Mammary epithelial cell (primary cell): ENCODE data around the gene TMEM252.

Experiments
- EZH2 ChIP-seq: IDR thresholded peaks from 2 replicates; pipeline ENCODE4 v1.6.1; 2012; ENCODE audit warnings: low read length, inconsistent platforms, borderline replicate concordance
- TF ChIP-seq, protein P1 (sequence below), 2 donors: IDR thresholded peaks in 1 of 2; conservative IDR thresholded peaks in 1 of 2; 2 replicates each; pipeline ENCODE4 v1.5.1; 2011 to 2012; ENCODE audit warnings: inconsistent platforms in 2 of 2, low read length in 2 of 2, mild to moderate bottlenecking in 2 of 2, control low read depth in 1 of 2, low read depth in 1 of 2; ENCODE audit not compliant: insufficient read depth in 1 of 2; ENCODE audit errors: extremely low read depth in 1 of 2

DNA sequence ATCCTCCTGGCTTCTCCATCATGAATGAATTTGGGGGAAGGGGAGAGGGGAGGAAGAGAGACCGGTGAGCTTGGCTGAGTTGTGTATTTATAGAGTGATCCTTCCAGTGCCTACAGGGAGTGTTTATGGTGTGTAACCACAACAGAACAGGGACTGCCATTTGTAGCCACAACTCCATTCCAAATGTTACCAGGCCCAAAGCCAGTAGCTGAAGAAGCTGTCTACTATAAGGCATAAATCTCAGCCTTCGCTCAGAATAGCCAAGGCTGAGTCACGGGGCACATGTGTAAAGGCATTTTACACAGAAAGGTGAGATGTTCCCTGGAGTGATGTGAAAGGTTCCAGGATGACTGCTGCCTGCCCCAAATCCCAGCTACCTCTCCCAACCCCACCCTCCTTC lies 2.5 kb downstream of the TMEM252 start:
- TF ChIP-seq, protein P1, sequence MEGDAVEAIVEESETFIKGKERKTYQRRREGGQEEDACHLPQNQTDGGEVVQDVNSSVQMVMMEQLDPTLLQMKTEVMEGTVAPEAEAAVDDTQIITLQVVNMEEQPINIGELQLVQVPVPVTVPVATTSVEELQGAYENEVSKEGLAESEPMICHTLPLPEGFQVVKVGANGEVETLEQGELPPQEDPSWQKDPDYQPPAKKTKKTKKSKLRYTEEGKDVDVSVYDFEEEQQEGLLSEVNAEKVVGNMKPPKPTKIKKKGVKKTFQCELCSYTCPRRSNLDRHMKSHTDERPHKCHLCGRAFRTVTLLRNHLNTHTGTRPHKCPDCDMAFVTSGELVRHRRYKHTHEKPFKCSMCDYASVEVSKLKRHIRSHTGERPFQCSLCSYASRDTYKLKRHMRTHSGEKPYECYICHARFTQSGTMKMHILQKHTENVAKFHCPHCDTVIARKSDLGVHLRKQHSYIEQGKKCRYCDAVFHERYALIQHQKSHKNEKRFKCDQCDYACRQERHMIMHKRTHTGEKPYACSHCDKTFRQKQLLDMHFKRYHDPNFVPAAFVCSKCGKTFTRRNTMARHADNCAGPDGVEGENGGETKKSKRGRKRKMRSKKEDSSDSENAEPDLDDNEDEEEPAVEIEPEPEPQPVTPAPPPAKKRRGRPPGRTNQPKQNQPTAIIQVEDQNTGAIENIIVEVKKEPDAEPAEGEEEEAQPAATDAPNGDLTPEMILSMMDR (conservative IDR thresholded peaks at IDR 0.05 in 1 of 2, IDR thresholded peaks at IDR 0.05 in 1 of 2; ENCODE audit: extremely low read depth in 1 of 2, insufficient read depth in 1 of 2, low read depth in 1 of 2, low read length in 2 of 2): no peak
- TF ChIP-seq EZH2: no peak
